HCT116 (cell line): Measurements from ENCODE around the gene BCO1.

ENCODE experiments used
- EZH2phosphoT487 ChIP-seq: fragments of 200-600 bp; IDR thresholded peaks from 2 replicates; pipeline ENCODE4 v1.6.1; 2018; ENCODE audit warnings: antibody characterized with exemption, borderline replicate concordance
- POLR2A ChIP-seq: IDR thresholded peaks from 2 replicates; pipeline ENCODE4 v1.7.0; 2011; ENCODE audit warnings: borderline replicate concordance; ENCODE audit not compliant: insufficient read depth, insufficient read length; ENCODE audit errors: extremely low read depth
- TF ChIP-seq, protein P1 (sequence below), 3 experiments: fragments of 200-600 bp in 1 of 3; sonication (generic) in 1 of 3; IDR thresholded peaks in 2 of 3; conservative IDR thresholded peaks in 1 of 3; 2 replicates each; pipeline ENCODE4 v1.5.1; 2012 to 2017; ENCODE audit warnings: low read depth in 2 of 3, low read length in 2 of 3, antibody characterized with exemption in 1 of 3, borderline replicate concordance in 1 of 3, control low read depth in 1 of 3, mild to moderate bottlenecking in 1 of 3, mixed read lengths in 1 of 3, mixed run types in 1 of 3, moderate library complexity in 1 of 3; ENCODE audit not compliant: insufficient read depth in 1 of 3

DNA sequence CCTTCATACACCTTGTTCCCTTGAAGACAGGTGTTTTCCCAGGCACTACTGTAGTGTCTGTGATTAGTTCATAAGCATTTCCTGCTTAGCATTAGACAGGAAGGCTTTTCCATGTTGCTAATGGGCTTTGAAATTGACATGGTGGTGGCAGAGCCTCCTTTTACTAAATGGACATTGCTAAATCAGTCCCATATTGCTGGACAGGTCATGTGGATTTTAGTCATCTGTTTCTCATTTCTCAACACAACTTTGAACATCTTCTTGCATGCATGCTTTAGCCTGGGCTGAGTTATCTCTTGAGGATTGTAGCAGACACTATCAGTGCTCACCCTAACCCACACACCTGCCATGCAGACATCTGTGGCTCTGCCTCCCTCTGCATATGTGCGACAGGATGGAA is 13.7 kb upstream of the BCO1 start:
- TF ChIP-seq POLR2A (no peak), EZH2phosphoT487 (no peak)
- TF ChIP-seq, protein P1, sequence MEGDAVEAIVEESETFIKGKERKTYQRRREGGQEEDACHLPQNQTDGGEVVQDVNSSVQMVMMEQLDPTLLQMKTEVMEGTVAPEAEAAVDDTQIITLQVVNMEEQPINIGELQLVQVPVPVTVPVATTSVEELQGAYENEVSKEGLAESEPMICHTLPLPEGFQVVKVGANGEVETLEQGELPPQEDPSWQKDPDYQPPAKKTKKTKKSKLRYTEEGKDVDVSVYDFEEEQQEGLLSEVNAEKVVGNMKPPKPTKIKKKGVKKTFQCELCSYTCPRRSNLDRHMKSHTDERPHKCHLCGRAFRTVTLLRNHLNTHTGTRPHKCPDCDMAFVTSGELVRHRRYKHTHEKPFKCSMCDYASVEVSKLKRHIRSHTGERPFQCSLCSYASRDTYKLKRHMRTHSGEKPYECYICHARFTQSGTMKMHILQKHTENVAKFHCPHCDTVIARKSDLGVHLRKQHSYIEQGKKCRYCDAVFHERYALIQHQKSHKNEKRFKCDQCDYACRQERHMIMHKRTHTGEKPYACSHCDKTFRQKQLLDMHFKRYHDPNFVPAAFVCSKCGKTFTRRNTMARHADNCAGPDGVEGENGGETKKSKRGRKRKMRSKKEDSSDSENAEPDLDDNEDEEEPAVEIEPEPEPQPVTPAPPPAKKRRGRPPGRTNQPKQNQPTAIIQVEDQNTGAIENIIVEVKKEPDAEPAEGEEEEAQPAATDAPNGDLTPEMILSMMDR (IDR thresholded peaks at IDR 0.05 in 2 of 3, conservative IDR thresholded peaks at IDR 0.05 in 1 of 3; ENCODE audit: borderline replicate concordance in 1 of 3, insufficient read depth in 1 of 3, low read depth in 2 of 3, low read length in 2 of 3): no peak
